ACC112 (cell line): Measurements from ENCODE around the gene FOSL2.
"Not testable (repeated sequence)": the region's sequence is repeated elsewhere in the genome, so short reads cannot be mapped to it uniquely, and the experiment has no call there.

Source experiments
- H2AFZ ChIP-seq: fragments of 200-600 bp; sonication (generic); one replicate; pipeline ENCODE4 v1.6.0; 2017; ENCODE audit warnings: antibody characterized with exemption, low read length; ENCODE audit not compliant: unreplicated experiment
- H3K27ac ChIP-seq: fragments of 200-600 bp; sonication (generic); 2 replicates; pipeline ENCODE4 v1.5.1; 2014; ENCODE audit warnings: low read depth, mild to moderate bottlenecking, antibody characterized with exemption, low read length, moderate library complexity
- H3K27me3 ChIP-seq: fragments of 200-600 bp; sonication (generic); 2 replicates; pipeline ENCODE4 v1.6.1; 2014; ENCODE audit warnings: mild to moderate bottlenecking, antibody characterized with exemption, low read length, moderate library complexity, mixed read lengths; ENCODE audit not compliant: insufficient read depth
- H3K36me3 ChIP-seq: fragments of 200-600 bp; sonication (generic); 2 replicates; pipeline ENCODE4 v1.6.1; 2016; ENCODE audit warnings: mild to moderate bottlenecking, antibody characterized with exemption, low read length, moderate library complexity, mixed read lengths; ENCODE audit not compliant: insufficient read depth
- H3K4me1 ChIP-seq: fragments of 200-600 bp; sonication (generic); one replicate; pipeline ENCODE4 v1.6.1; 2016; ENCODE audit warnings: low read length, mixed read lengths; ENCODE audit not compliant: insufficient read depth, unreplicated experiment, control insufficient read depth
- H3K4me3 ChIP-seq: fragments of 200-600 bp; sonication (generic); 2 replicates; pipeline ENCODE4 v1.5.1; 2014; ENCODE audit warnings: mild to moderate bottlenecking, low read depth, low read length
- H3K79me2 ChIP-seq: fragments of 200-600 bp; sonication (generic); one replicate; pipeline ENCODE4 v1.6.0; 2016; ENCODE audit warnings: low read length; ENCODE audit not compliant: control insufficient read depth, unreplicated experiment, insufficient read depth

FOSL2 gene

GRCh38 chr2:28365158-28365557, 27.5 kb upstream of the FOSL2 start:
- Histone ChIP-seq H2AFZ (no peak overlapping the region), H3K27me3 (no peaks in the 10 kb centered on the region), H3K36me3 (no peaks in the 10 kb centered on the region), H3K4me3 (no peak overlapping the region), H3K79me2 (no peaks in the 10 kb centered on the region), H3K4me1 (peaks cover 27% of the 10 kb centered on the region), H3K27ac (no peak overlapping the region)

GRCh38 chr2:28366149-28366495, 26.5 kb upstream of the FOSL2 start:
- Histone ChIP-seq H3K36me3 (no peaks in the 10 kb centered on the region), H3K4me1 (peaks cover 23% of the 10 kb centered on the region), H2AFZ (no peak overlapping the region), H3K79me2 (no peaks in the 10 kb centered on the region), H3K27ac (no peak overlapping the region), H3K27me3 (no peaks in the 10 kb centered on the region), H3K4me3 (no peak overlapping the region)

GRCh38 chr2:28366496-28367282, 26.0 kb upstream of the FOSL2 start:
- peaks cover 19% of the 10 kb centered on the region for H3K4me1 ChIP-seq
- H3K27ac ChIP-seq = no peak overlapping the region
- H3K4me3 ChIP-seq = no peak overlapping the region

GRCh38 chr2:28367667-28368356, 24.8 kb upstream of the FOSL2 start:
- no peak overlapping the region for H2AFZ ChIP-seq
- H3K27ac ChIP-seq = no peak overlapping the region
- H3K36me3 ChIP-seq = no peaks in the 10 kb centered on the region
- no peak overlapping the region for H3K4me3 ChIP-seq
- H3K4me1 ChIP-seq = peaks cover 11% of the 10 kb centered on the region
- H3K27me3 ChIP-seq = no peaks in the 10 kb centered on the region
- no peaks in the 10 kb centered on the region for H3K79me2 ChIP-seq

More at GRCh38 chr2:28366496-28367282, 26.0 kb upstream of the FOSL2 start:
- H2AFZ ChIP-seq = no peak overlapping the region
- H3K27me3 ChIP-seq = no peaks in the 10 kb centered on the region
- no peaks in the 10 kb centered on the region for H3K36me3 ChIP-seq
- no peaks in the 10 kb centered on the region for H3K79me2 ChIP-seq

GRCh38 chr2:28368357-28368798, 24.3 kb upstream of the FOSL2 start:
- no peak overlapping the region for H3K27ac ChIP-seq

GRCh38 chr2:28369358-28369757, 23.3 kb upstream of the FOSL2 start:
- Histone ChIP-seq H2AFZ (no peak overlapping the region), H3K27ac (no peak overlapping the region), H3K4me3 (no peak overlapping the region), H3K27me3 (no peaks in the 10 kb centered on the region), H3K36me3 (no peaks in the 10 kb centered on the region), H3K79me2 (no peaks in the 10 kb centered on the region), H3K4me1 (peaks cover 11% of the 10 kb centered on the region)

More at GRCh38 chr2:28368357-28368798, 24.3 kb upstream of the FOSL2 start:
- no peaks in the 10 kb centered on the region for H3K27me3 ChIP-seq
- peaks cover 11% of the 10 kb centered on the region for H3K4me1 ChIP-seq
- no peaks in the 10 kb centered on the region for H3K79me2 ChIP-seq
- H3K4me3 ChIP-seq = no peak overlapping the region
- H3K36me3 ChIP-seq = no peaks in the 10 kb centered on the region
- H2AFZ ChIP-seq = no peak overlapping the region

- peaks cover 11% of the 10 kb centered on the region for H3K4me1 ChIP-seq
- no peaks in the 10 kb centered on the region for H3K79me2 ChIP-seq
- no peak overlapping the region for H3K27ac ChIP-seq
These were observed 22.3 kb upstream of the FOSL2 start for GRCh38 chr2:28370354-28370753.

GRCh38 chr2:28371728-28372127, 20.9 kb upstream of the FOSL2 start:
- H3K4me3 ChIP-seq, H3K27ac ChIP-seq, H3K4me1 ChIP-seq, H3K36me3 ChIP-seq, H3K27me3 ChIP-seq, H2AFZ ChIP-seq, H3K79me2 ChIP-seq: not testable (repeated sequence)

More at GRCh38 chr2:28370354-28370753, 22.3 kb upstream of the FOSL2 start:
- Histone ChIP-seq H2AFZ (no peak overlapping the region), H3K4me3 (no peak overlapping the region), H3K27me3 (no peaks in the 10 kb centered on the region), H3K36me3 (no peaks in the 10 kb centered on the region)

GRCh38 chr2:28373854-28374253, 18.8 kb upstream of the FOSL2 start:
- Histone ChIP-seq H3K36me3 (no peaks in the 10 kb centered on the region), H3K4me1 (peaks cover 5% of the 10 kb centered on the region), H3K27me3 (no peaks in the 10 kb centered on the region), H3K79me2 (no peaks in the 10 kb centered on the region), H3K27ac (no peak overlapping the region), H3K4me3 (no peak overlapping the region), H2AFZ (no peak overlapping the region)

GRCh38 chr2:28374331-28374730, 18.3 kb upstream of the FOSL2 start:
- no peak overlapping the region for H3K4me3 ChIP-seq
- no peak overlapping the region for H3K27ac ChIP-seq
- no peak overlapping the region for H2AFZ ChIP-seq

GRCh38 chr2:28375236-28375635, 17.4 kb upstream of the FOSL2 start:
- Histone ChIP-seq H3K4me1 (peaks cover 5% of the 10 kb centered on the region), H3K27me3 (no peaks in the 10 kb centered on the region), H3K79me2 (no peaks in the 10 kb centered on the region), H3K27ac (no peak overlapping the region), H3K4me3 (no peak overlapping the region), H2AFZ (no peak overlapping the region), H3K36me3 (no peaks in the 10 kb centered on the region)

More at GRCh38 chr2:28374331-28374730, 18.3 kb upstream of the FOSL2 start:
- Histone ChIP-seq H3K36me3 (no peaks in the 10 kb centered on the region), H3K27me3 (no peaks in the 10 kb centered on the region), H3K4me1 (peaks cover 5% of the 10 kb centered on the region), H3K79me2 (no peaks in the 10 kb centered on the region)
